H9 (cell line): ENCODE measurements around the gene ZDHHC11. TPM values are rescaled to one million over a fixed set of nuclear protein-coding genes. Genes with fewer than 3 reads are reported as not detected.

Source experiments
- DNase-seq: peaks from one replicate; pipeline ENCODE4 v3.0.0-alpha.2; 2017
- H2AFZ ChIP-seq: one replicate; pipeline ENCODE4 v1.6.1; 2013; ENCODE audit warnings: mild to moderate bottlenecking, low read length, control low read depth, moderate library complexity
- H2AK5ac ChIP-seq: 2 replicates; pipeline ENCODE4 v1.6.1; 2013; ENCODE audit warnings: low read length, control low read depth, mixed read lengths; ENCODE audit not compliant: insufficient read length
- H2BK120ac ChIP-seq: one replicate; pipeline ENCODE4 v1.6.1; 2013; ENCODE audit warnings: low read depth, mild to moderate bottlenecking, low read length, control low read depth, inconsistent platforms; ENCODE audit not compliant: poor library complexity, severe bottlenecking
- H2BK12ac ChIP-seq: 2 replicates; pipeline ENCODE4 v1.6.1; 2013; ENCODE audit warnings: low read length, control low read depth, mixed read lengths, low read depth; ENCODE audit not compliant: insufficient read length
- H2BK15ac ChIP-seq: 2 replicates; pipeline ENCODE4 v1.6.1; 2013; ENCODE audit warnings: low read depth, low read length, control low read depth
- H2BK20ac ChIP-seq: one replicate; pipeline ENCODE4 v1.6.1; 2013; ENCODE audit warnings: low read depth, mild to moderate bottlenecking, low read length, control low read depth, inconsistent platforms; ENCODE audit not compliant: poor library complexity, severe bottlenecking
- H2BK5ac ChIP-seq: 2 replicates; pipeline ENCODE4 v1.6.1; 2013; ENCODE audit warnings: low read length, control low read depth, mixed read lengths; ENCODE audit not compliant: insufficient read length
- H3K14ac ChIP-seq: 2 replicates; pipeline ENCODE4 v1.6.1; 2013; ENCODE audit warnings: low read length, control low read depth; ENCODE audit not compliant: insufficient read depth
- H3K18ac ChIP-seq: 2 replicates; pipeline ENCODE4 v1.6.1; 2013; ENCODE audit warnings: low read depth, mild to moderate bottlenecking, mixed read lengths, low read length, control low read depth; ENCODE audit not compliant: insufficient read length
- H3K23ac ChIP-seq: 2 replicates; pipeline ENCODE4 v1.6.1; 2013; ENCODE audit warnings: low read length, control low read depth, mixed read lengths, low read depth; ENCODE audit not compliant: insufficient read length
- H3K23me2 ChIP-seq: 2 replicates; pipeline ENCODE4 v1.6.1; 2013; ENCODE audit warnings: low read depth, mild to moderate bottlenecking, mixed read lengths, low read length, control low read depth; ENCODE audit not compliant: insufficient read length, poor library complexity, severe bottlenecking
- H3K27ac ChIP-seq: 2 replicates; pipeline ENCODE4 v1.5.1; 2013; ENCODE audit warnings: low read length, control low read depth, mixed read lengths, low read depth; ENCODE audit not compliant: insufficient read length
- H3K27me3 ChIP-seq: 2 replicates; pipeline ENCODE4 v1.6.1; 2013; ENCODE audit warnings: low read length, control low read depth, inconsistent platforms; ENCODE audit not compliant: insufficient read depth
- H3K4ac ChIP-seq: 2 replicates; pipeline ENCODE4 v1.6.1; 2013; ENCODE audit warnings: low read depth, mild to moderate bottlenecking, control low read depth, inconsistent platforms, low read length, moderate library complexity
- H3K4me1 ChIP-seq: 2 replicates; pipeline ENCODE4 v1.6.1; 2013; ENCODE audit warnings: low read length, control low read depth, inconsistent platforms; ENCODE audit not compliant: insufficient read depth
- H3K4me2 ChIP-seq: 2 replicates; pipeline ENCODE4 v1.6.1; 2013; ENCODE audit warnings: low read length, control low read depth, mixed read lengths; ENCODE audit not compliant: insufficient read length, insufficient read depth
- H3K56ac ChIP-seq: 2 replicates; pipeline ENCODE4 v1.6.1; 2013; ENCODE audit warnings: low read depth, mild to moderate bottlenecking, mixed read lengths, low read length, control low read depth; ENCODE audit not compliant: insufficient read length
- H3K79me1 ChIP-seq: 2 replicates; pipeline ENCODE4 v1.6.1; 2013; ENCODE audit warnings: low read depth, mild to moderate bottlenecking, moderate library complexity, low read length, control low read depth, inconsistent platforms; ENCODE audit not compliant: insufficient read depth, poor library complexity, severe bottlenecking
- H3K79me2 ChIP-seq: 2 replicates; pipeline ENCODE4 v1.6.1; 2013; ENCODE audit warnings: low read length, control low read depth, inconsistent platforms; ENCODE audit not compliant: insufficient read depth
- H3K9ac ChIP-seq: 2 replicates; pipeline ENCODE4 v1.6.1; 2013; ENCODE audit warnings: low read length, control low read depth, mixed read lengths; ENCODE audit not compliant: insufficient read length; ENCODE audit errors: extremely low read depth
- H3K9me3 ChIP-seq: one replicate; pipeline ENCODE4 v1.6.1; 2013; ENCODE audit warnings: low read depth, low read length, inconsistent platforms; ENCODE audit not compliant: control insufficient read depth
- H3T11ph ChIP-seq: one replicate; pipeline ENCODE4 v1.6.1; 2013; ENCODE audit warnings: mild to moderate bottlenecking, low read length, control low read depth, inconsistent platforms
- H4K20me1 ChIP-seq: one replicate; pipeline ENCODE4 v1.6.1; 2013; ENCODE audit not compliant: control insufficient read depth, insufficient read length, insufficient read depth
- H4K5ac ChIP-seq: 2 replicates; pipeline ENCODE4 v1.6.1; 2013; ENCODE audit warnings: low read depth, mild to moderate bottlenecking, mixed read lengths, low read length, control low read depth; ENCODE audit not compliant: insufficient read length
- H4K8ac ChIP-seq: replicated peaks from 2 replicates; pipeline ENCODE4 v1.6.1; 2013; ENCODE audit warnings: low read length, control low read depth, mixed read lengths, low read depth; ENCODE audit not compliant: insufficient read length
- H4K91ac ChIP-seq: 2 replicates; pipeline ENCODE4 v1.6.1; 2013; ENCODE audit warnings: low read depth, mild to moderate bottlenecking, moderate library complexity, mixed read lengths, low read length, control low read depth; ENCODE audit not compliant: insufficient read length
- H3K27ac Mint-ChIP-seq, 3 experiments: 2 replicates in 2 of 3; 3 replicates in 1 of 3; pipeline ENCODE4 v1.8.0; 2020 to 2021; ENCODE audit warnings: mixed read lengths in 3 of 3, mild to moderate bottlenecking in 1 of 3, moderate library complexity in 1 of 3
- H3K27me3 Mint-ChIP-seq: 2 replicates; pipeline ENCODE4 v1.8.0; 2021; ENCODE audit warnings: low read depth, mild to moderate bottlenecking, moderate library complexity, mixed read lengths
- H3K36me3 Mint-ChIP-seq, 3 experiments: 2 replicates in 2 of 3; 3 replicates in 1 of 3; pipeline ENCODE4 v1.8.0; 2020 to 2021; ENCODE audit warnings: low read depth in 3 of 3, mixed read lengths in 3 of 3; ENCODE audit not compliant: insufficient read depth in 1 of 3
- H3K4me1 Mint-ChIP-seq, 2 experiments: 2 replicates each; pipeline ENCODE4 v1.8.0; 2020; ENCODE audit warnings: mixed read lengths in 2 of 2
- H3K4me3 Mint-ChIP-seq, 2 experiments: 2 replicates in 1 of 2; 3 replicates in 1 of 2; pipeline ENCODE4 v1.8.0; 2020 to 2021; ENCODE audit warnings: mild to moderate bottlenecking in 2 of 2, mixed read lengths in 2 of 2, moderate library complexity in 1 of 2
- H3K9me3 Mint-ChIP-seq, 2 experiments: 2 replicates in 1 of 2; 3 replicates in 1 of 2; pipeline ENCODE4 v1.8.0; 2020; ENCODE audit warnings: mild to moderate bottlenecking in 2 of 2, mixed read lengths in 2 of 2, moderate library complexity in 1 of 2
- CTCF ChIP-seq: fragments of 200-600 bp; sonication (generic); conservative IDR thresholded peaks from 3 replicates; pipeline ENCODE4 v1.8.0; 2021; ENCODE audit warnings: antibody characterized with exemption, mild to moderate bottlenecking
- WGBS: extraction: QIAGEN DNeasy Blood & Tissue Kit; methylation state at CpG from one replicate; pipeline ENCODE4 v1.1.7; 2013; ENCODE audit warnings: missing lambda C conversion rate, low lambda C conversion rate, mixed read lengths; ENCODE audit not compliant: insufficient read length; ENCODE audit errors: extremely low coverage; 5-methylcytosine and 5-hydroxymethylcytosine counted together
- total RNA-seq: library from RNA; stranded (reverse); gene quantifications from 2 replicates; pipeline ENCODE4 v1.2.1, GENCODE V29; 2021

ZDHHC11 gene
- total RNA-seq, 1 experiment from 2014 or later, result 37.6 TPM

- H3K36me3 Mint-ChIP-seq, result peaks cover 41 to 79% (median 74%) of the 10 kb centered on the region in 3 experiments
Measured at GRCh38 chr5:875931-876330, 25.1 kb upstream of the ZDHHC11 start.

More at GRCh38 chr5:875931-876330, 25.1 kb upstream of the ZDHHC11 start:
- H4K20me1 ChIP-seq, result no peaks in the 10 kb centered on the region
- H3K4me2 ChIP-seq, result no peak overlapping the region
- H2BK15ac ChIP-seq, result no peak overlapping the region
- H2BK5ac ChIP-seq, result no peak overlapping the region
- no peaks in the 10 kb centered on the region for H3K79me2 ChIP-seq
- no CpG with 5 or more reads among the region's 24 CpGs for WGBS
- H2BK12ac ChIP-seq, result no peak overlapping the region
- no peaks in the 10 kb centered on the region for H3K27me3 Mint-ChIP-seq
- DNase-seq, result no peak
- no peak overlapping the region for H2AK5ac ChIP-seq
- H3K9ac ChIP-seq, result no peak overlapping the region
- no peak overlapping the region for H3K18ac ChIP-seq
- TF ChIP-seq CTCF, result no peak
- H3K23me2 ChIP-seq, result no peaks in the 10 kb centered on the region
- no peak overlapping the region for H3K27ac ChIP-seq
- no peak overlapping the region for H3K23ac ChIP-seq
- H3K4ac ChIP-seq, result no peak overlapping the region
- no peak overlapping the region for H3T11ph ChIP-seq
- H3K4me1 ChIP-seq, result no peaks in the 10 kb centered on the region
- H3K56ac ChIP-seq, result no peak overlapping the region
- H4K8ac ChIP-seq, result no peak overlapping the region
- H3K14ac ChIP-seq, result no peak overlapping the region
- no peak overlapping the region for H2BK20ac ChIP-seq
- H3K9me3 Mint-ChIP-seq, result no peaks in the 10 kb centered on the region
- no peak overlapping the region for H4K5ac ChIP-seq
- H3K4me1 Mint-ChIP-seq, result no peaks in the 10 kb centered on the region
- no peak overlapping the region for H3K4me3 Mint-ChIP-seq
- H3K27ac Mint-ChIP-seq, result no peak overlapping the region
- H2BK120ac ChIP-seq, result no peak overlapping the region
- no peaks in the 10 kb centered on the region for H3K79me1 ChIP-seq
- H3K27me3 ChIP-seq, result no peaks in the 10 kb centered on the region
- no peaks in the 10 kb centered on the region for H3K9me3 ChIP-seq
- H4K91ac ChIP-seq, result no peak overlapping the region
- no peak overlapping the region for H2AFZ ChIP-seq
